ENCODE results near the gene SHC4. TPM values are rescaled to one million over a fixed set of nuclear protein-coding genes. Genes with fewer than 3 reads are reported as not detected.

SHC4 gene
- total and polyA plus RNA-seq, 7 donors, result 0.10 to 1.0 (median 0.25) TPM; not detected in 1

DNA sequence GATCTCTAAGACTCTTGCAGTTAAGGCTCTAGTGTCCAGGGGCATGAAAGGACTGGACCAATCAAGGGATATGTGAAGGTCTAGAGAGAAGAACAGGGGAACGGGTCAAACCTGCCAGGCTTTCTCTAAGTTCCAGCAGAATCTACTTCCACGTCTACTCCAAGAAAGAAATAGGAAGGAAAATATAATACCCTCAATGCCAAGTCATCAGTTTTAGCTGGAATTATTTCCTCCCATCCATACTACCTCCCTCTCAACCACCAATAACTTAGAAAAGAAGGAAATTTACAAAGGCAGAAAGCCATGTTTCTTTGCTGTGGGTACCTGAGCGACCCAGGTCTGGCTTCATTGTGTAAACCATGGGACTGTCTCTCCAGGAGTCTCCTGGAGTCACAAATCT lies 7.8 kb downstream of the SHC4 start:
- TF ChIP-seq CTCF (IDR thresholded peaks at IDR 0.05), result no peak
- 73 to 82% (median 80%) methylated on average over 3 of the region's 3 CpGs for WGBS, 3 donors
- no peaks in the 10 kb centered on the region for H3K36me3 ChIP-seq (ENCODE audit: insufficient read depth in 1 of 2, low read depth in 1 of 2)
- H3K9me3 ChIP-seq, result no peaks in the 10 kb centered on the region
- intact Hi-C loops (cut with DNase I), result no loop called here
- no peak overlapping the region for H3K4me3 ChIP-seq
- H3K4me1 ChIP-seq, result no peaks in the 10 kb centered on the region
- no peaks in the 10 kb centered on the region for H3K27me3 ChIP-seq (ENCODE audit: insufficient read depth in 3 of 3, low read length in 2 of 3)
- no peak overlapping the region for H3K27ac ChIP-seq
- DNase-seq (no peak), ATAC-seq (no peak)

DNA sequence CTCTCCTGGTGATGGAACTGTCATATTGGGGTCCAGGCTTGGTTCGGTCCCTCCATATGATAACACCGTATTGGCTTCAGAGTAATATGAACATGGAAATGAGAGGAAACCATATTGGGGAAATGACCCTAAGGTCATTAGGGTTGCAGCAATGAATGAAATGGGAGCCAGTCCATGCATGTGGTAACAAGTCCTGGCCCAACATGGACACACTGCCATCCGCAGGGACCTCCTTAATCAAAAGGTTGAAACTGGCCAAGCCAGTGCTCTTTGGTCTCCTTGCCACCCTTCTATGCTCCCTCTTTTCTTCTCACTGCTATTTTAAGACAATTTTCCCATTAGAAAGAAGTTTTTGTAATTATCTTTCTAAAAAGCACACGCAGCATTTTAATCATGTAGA lies 8.3 kb downstream of the SHC4 start:
- no peaks in the 10 kb centered on the region for H3K27me3 ChIP-seq (ENCODE audit: insufficient read depth in 3 of 3, low read length in 2 of 3)
- no peak overlapping the region for H3K27ac ChIP-seq
- no peaks in the 10 kb centered on the region for H3K36me3 ChIP-seq (ENCODE audit: insufficient read depth in 1 of 2, low read depth in 1 of 2)
- DNase-seq (no peak), ATAC-seq (no peak)
- no peak for TF ChIP-seq CTCF (IDR thresholded peaks at IDR 0.05)
- intact Hi-C loops (cut with DNase I), result no loop called here
- H3K4me1 ChIP-seq, result no peaks in the 10 kb centered on the region
- H3K9me3 ChIP-seq, result no peaks in the 10 kb centered on the region
- no peak overlapping the region for H3K4me3 ChIP-seq
- 91 to 94% (median 93%) methylated on average over 4 of the region's 4 CpGs for WGBS, 3 donors

DNA sequence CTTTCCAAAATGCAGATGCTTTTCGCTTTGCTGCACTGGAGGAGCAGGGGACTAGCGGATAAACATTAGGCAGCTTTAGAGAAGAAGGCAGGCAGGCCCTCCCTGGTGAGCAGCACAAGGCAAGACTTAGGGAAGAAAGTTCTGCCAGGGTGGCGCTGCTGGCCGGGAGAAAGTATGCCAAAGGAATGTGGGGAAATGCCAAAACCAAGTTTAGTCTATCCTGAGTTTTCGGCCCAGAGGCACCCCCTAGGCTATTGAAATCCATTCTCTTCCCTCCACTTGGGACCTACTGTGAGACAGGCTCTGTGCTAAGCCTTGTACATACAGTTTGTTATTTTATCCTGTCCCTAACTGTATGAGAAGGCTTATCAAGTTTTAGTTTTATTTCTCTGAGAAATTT lies 9.2 kb downstream of the SHC4 start:
- Histone ChIP-seq H3K36me3 (ENCODE audit: insufficient read depth in 1 of 2, low read depth in 1 of 2) (no peaks in the 10 kb centered on the region), H3K9me3 (no peaks in the 10 kb centered on the region), H3K27me3 (ENCODE audit: insufficient read depth in 3 of 3, low read length in 2 of 3) (no peaks in the 10 kb centered on the region), H3K4me1 (no peaks in the 10 kb centered on the region), H3K27ac (no peak overlapping the region), H3K4me3 (no peak overlapping the region)
- no peak for TF ChIP-seq CTCF (IDR thresholded peaks at IDR 0.05)
- DNase-seq (no peak), ATAC-seq (no peak)
- WGBS, 3 donors, result 53 to 58% (median 54%) methylated on average over 5 of the region's 5 CpGs
- intact Hi-C loops (cut with DNase I), result no loop called here

- Histone ChIP-seq H3K36me3 (ENCODE audit: insufficient read depth in 1 of 2, low read depth in 1 of 2) (no peaks in the 10 kb centered on the region), H3K27me3 (ENCODE audit: insufficient read depth in 3 of 3, low read length in 2 of 3) (no peaks in the 10 kb centered on the region), H3K4me1 (no peaks in the 10 kb centered on the region), H3K9me3 (no peaks in the 10 kb centered on the region), H3K4me3 (no peak overlapping the region), H3K27ac (no peak overlapping the region)
- intact Hi-C loops (cut with DNase I), result no loop called here
- ATAC-seq, result no peak
- no peak for TF ChIP-seq CTCF (IDR thresholded peaks at IDR 0.05)
- 82 to 100% (median 92%) methylated on average over 1 of the region's 1 CpG for WGBS, 3 donors
- no peak for DNase-seq
These were observed 16.9 kb downstream of the SHC4 start for GRCh38 chr15:48946840-48947187.

DNA sequence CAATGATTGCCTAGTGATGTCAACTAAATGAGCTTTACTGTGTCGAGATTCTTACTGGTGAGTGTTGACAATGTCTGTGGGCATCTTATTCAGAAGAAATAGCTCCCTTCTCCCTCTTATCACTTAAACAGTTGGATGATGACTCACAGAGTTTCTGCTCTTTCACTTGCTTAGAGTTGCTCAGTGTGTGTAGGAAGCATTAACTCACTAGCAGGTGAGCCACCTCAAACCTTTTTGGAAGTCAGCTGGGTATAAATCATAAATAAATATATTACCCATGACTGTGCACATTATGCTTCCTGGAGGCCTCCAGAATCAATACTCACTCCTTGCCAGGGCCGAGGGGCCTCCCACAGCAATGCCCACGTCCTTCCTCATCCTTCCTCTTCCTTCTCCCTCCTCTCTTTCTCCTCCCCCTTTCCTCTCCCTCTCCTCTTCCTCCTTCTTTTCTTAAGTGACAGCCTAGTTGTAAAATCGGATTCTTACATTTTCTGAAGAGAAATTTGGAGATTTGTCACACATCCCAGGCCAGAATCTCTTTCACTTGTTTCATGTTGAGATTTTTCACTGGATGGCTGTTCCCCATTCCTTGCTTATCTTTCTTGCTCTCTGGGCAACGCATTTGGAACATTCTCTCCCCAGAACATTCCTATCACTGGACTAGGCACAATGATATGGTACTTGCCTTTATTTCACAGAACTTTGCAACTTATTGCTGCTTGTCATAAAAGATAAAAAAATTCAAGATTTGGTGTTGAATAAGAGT lies 17.5 kb downstream of the SHC4 start:
- Histone ChIP-seq H3K27me3 (ENCODE audit: insufficient read depth in 3 of 3, low read length in 2 of 3) (no peaks in the 10 kb centered on the region), H3K4me3 (no peak overlapping the region), H3K4me1 (no peaks in the 10 kb centered on the region), H3K27ac (no peak overlapping the region), H3K9me3 (no peaks in the 10 kb centered on the region), H3K36me3 (ENCODE audit: insufficient read depth in 1 of 2, low read depth in 1 of 2) (no peaks in the 10 kb centered on the region)
- no peak for TF ChIP-seq CTCF (IDR thresholded peaks at IDR 0.05)
- DNase-seq (no peak), ATAC-seq (no peak)
- intact Hi-C loops (cut with DNase I), result no loop called here
- 47 to 51% (median 48%) methylated on average over 5 of the region's 5 CpGs for WGBS, 3 donors

All from psoas muscle (tissue), 8 donors.